Karpas-422 (cell line): ENCODE data around the gene SERPINA7. TPM values are rescaled to one million over a fixed set of nuclear protein-coding genes. Genes with fewer than 3 reads are reported as not detected.
"Not testable (repeated sequence)": the region's sequence is repeated elsewhere in the genome, so short reads cannot be mapped to it uniquely, and the experiment has no call there.

Experiments used
- DNase-seq: peaks from one replicate; pipeline ENCODE4 v3.0.0-alpha.2; 2015
- H2AFZ ChIP-seq: fragments of 200-600 bp; sonication (generic); 2 replicates; pipeline ENCODE4 v1.6.1; 2014; ENCODE audit warnings: antibody characterized with exemption, low read length, mixed read lengths
- H3K27ac ChIP-seq: fragments of 200-600 bp; sonication (generic); 2 replicates; pipeline ENCODE4 v1.5.1; 2014; ENCODE audit warnings: mild to moderate bottlenecking, low read length, moderate library complexity
- H3K27me3 ChIP-seq: fragments of 200-600 bp; sonication (generic); 2 replicates; pipeline ENCODE4 v1.6.1; 2014; ENCODE audit warnings: low read length, mixed read lengths
- H3K36me3 ChIP-seq: fragments of 200-600 bp; sonication (generic); 2 replicates; pipeline ENCODE4 v1.6.1; 2014; ENCODE audit warnings: low read length, mixed read lengths; ENCODE audit not compliant: insufficient read depth
- H3K4me1 ChIP-seq: fragments of 200-600 bp; sonication (generic); 2 replicates; pipeline ENCODE4 v1.6.1; 2014; ENCODE audit warnings: mild to moderate bottlenecking, low read length, mixed read lengths
- H3K4me2 ChIP-seq: fragments of 200-600 bp; sonication (generic); 2 replicates; pipeline ENCODE4 v1.6.1; 2014; ENCODE audit warnings: low read length, low read depth, mild to moderate bottlenecking; ENCODE audit not compliant: poor library complexity, severe bottlenecking
- H3K4me3 ChIP-seq: fragments of 200-600 bp; sonication (generic); 2 replicates; pipeline ENCODE4 v1.5.1; 2014; ENCODE audit warnings: mild to moderate bottlenecking, antibody characterized with exemption, low read length, mixed read lengths
- H3K79me2 ChIP-seq: fragments of 200-600 bp; sonication (generic); 2 replicates; pipeline ENCODE4 v1.6.1; 2014; ENCODE audit warnings: mild to moderate bottlenecking, low read length, mixed read lengths
- H3K9ac ChIP-seq: fragments of 200-600 bp; sonication (generic); 2 replicates; pipeline ENCODE4 v1.6.0; 2014; ENCODE audit warnings: low read length
- H3K9me2 ChIP-seq: fragments of 200-600 bp; sonication (generic), shearing (Covaris generic); replicated peaks from 2 replicates; pipeline ENCODE4 v1.6.0; 2014; ENCODE audit warnings: mild to moderate bottlenecking, low read length, moderate library complexity; ENCODE audit not compliant: insufficient read depth
- H3K9me3 ChIP-seq: fragments of 300-700, 200-600 bp; sonication (generic); 2 replicates; pipeline ENCODE4 v1.6.1; 2014; ENCODE audit warnings: low read length, mixed read lengths
- H4K20me1 ChIP-seq: fragments of 200-600 bp; sonication (generic); 2 replicates; pipeline ENCODE4 v1.6.1; 2014; ENCODE audit warnings: mild to moderate bottlenecking, antibody characterized with exemption, low read length, low read depth; ENCODE audit not compliant: insufficient read depth
- total RNA-seq: library from RNA; depleted of rRNA; stranded (reverse); fragments of >200 nt; shearing (Covaris generic); gene quantifications from 2 replicates; pipeline ENCODE4 v1.2.3, GENCODE V29; 2014; ENCODE audit warnings: low replicate concordance

The SERPINA7 gene
- total RNA-seq, 1 experiment from 2014 or later: not detected

DNA sequence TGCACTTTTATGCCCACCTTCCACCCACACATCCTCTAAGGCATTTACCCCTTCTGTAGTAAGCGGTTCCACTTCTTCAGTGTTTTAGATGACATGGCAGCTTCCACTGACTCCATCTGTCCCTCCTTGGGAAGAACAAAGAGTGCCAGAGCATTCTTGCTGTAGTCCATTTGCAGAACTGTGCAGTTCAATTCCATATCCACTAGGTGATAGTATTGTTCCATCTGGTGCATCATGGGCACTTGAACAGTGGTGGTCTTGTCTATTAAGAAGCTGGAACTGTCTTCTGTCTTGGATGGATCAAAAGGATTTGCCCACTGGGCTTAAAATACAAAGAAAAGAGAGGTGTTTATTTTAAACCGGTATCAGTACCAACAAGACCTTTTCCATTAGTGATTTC lies 3.5 kb downstream of the SERPINA7 start:
- Histone ChIP-seq H3K4me1 (no peaks in the 10 kb centered on the region), H3K36me3 (no peaks in the 10 kb centered on the region), H3K9ac (no peak overlapping the region), H3K4me3 (no peak overlapping the region), H2AFZ (no peak overlapping the region), H3K4me2 (no peak overlapping the region), H3K27me3 (no peaks in the 10 kb centered on the region), H3K27ac (no peak overlapping the region), H3K9me2 (no peaks in the 10 kb centered on the region), H3K79me2 (no peaks in the 10 kb centered on the region), H3K9me3 (no peaks in the 10 kb centered on the region), H4K20me1 (no peaks in the 10 kb centered on the region)
- peak; percentile 50 for DNase-seq

DNA sequence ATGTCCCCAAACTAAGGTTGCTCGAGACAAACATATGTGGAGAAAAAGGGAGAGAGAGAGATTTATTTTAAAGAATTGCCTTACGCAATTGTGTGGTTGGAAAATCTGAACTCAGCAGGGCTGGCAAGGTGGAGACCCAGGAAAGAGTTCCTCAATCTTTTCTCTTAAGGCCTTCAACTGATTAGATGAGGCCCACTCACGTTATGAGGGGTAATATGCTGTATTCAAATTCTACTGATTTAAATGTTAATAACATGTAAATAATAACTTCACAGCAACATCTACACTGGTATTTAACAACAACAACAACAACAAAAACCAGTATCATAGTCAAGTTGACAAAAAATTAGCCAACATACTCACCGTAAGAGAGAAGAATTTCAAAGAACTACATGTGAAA lies 14.6 kb downstream of the SERPINA7 start:
- Histone ChIP-seq H3K36me3 (no peaks in the 10 kb centered on the region), H2AFZ (no peak overlapping the region), H3K27me3 (no peaks in the 10 kb centered on the region), H4K20me1 (no peaks in the 10 kb centered on the region), H3K9me3 (no peaks in the 10 kb centered on the region), H3K4me3 (no peak overlapping the region), H3K9ac (no peak overlapping the region), H3K4me1 (no peaks in the 10 kb centered on the region), H3K9me2 (no peaks in the 10 kb centered on the region), H3K27ac (no peak overlapping the region), H3K4me2 (no peak overlapping the region), H3K79me2 (no peaks in the 10 kb centered on the region)
- no peak for DNase-seq

DNA sequence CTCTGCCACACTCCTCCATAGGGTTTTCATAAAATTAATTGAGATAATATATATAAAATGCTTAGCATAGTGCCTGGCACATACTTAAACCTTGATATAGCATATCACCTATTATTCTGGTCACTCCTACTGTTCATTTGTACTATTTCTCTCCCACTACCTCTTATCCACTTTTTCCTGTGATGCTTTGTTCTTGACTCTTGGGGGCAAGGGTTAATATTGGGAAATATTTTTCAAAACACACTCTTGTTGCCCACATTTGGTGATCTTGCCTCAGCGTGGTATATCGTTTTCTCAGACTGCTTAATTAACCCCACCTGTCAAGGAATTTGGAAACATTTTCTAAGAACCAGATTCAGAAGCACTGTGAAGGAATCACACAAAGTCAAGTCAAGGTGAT lies 16.3 kb downstream of the SERPINA7 start:
- Histone ChIP-seq H3K4me1 (no peaks in the 10 kb centered on the region), H3K36me3 (no peaks in the 10 kb centered on the region), H2AFZ (no peak overlapping the region), H3K9ac (no peak overlapping the region), H3K27me3 (no peaks in the 10 kb centered on the region), H3K27ac (no peak overlapping the region), H3K9me3 (no peaks in the 10 kb centered on the region), H4K20me1 (no peaks in the 10 kb centered on the region), H3K4me3 (no peak overlapping the region), H3K4me2 (no peak overlapping the region), H3K9me2 (no peaks in the 10 kb centered on the region), H3K79me2 (no peaks in the 10 kb centered on the region)
- no peak for DNase-seq

DNA sequence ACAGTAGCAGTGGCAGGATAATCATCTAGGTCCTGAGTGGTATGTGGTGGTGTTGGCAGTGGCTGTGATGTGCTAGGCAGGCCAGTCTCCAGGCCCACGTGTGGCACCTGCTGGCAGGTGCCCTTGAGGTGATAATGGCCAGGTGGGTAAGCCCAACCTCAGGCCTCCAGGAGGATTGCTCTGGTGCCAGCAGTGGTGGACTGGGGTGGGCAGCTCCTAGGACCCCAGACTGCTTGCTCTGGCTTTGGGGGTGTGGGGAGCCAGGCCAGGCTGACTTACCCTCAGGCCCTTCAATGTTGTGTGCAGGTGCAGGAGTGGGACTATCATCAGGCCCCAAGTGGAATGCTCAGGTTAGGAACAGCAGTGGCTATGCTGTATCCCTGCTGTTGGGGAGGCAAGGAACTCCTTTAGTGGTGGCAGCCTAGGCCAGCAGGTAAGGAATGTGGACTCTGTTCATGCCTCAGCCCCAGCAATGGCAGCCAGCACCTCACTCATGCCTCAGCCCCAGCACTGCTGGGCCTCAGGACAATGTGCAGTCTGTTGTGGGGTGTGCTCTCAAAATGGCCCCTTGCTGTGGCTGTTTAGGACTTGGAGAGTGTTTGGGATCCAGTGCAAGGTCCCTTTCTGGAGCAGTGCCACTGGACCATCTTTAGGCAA lies 24.3 kb downstream of the SERPINA7 start:
- H3K4me1 ChIP-seq: no peaks in the 10 kb centered on the region
- no peaks in the 10 kb centered on the region for H4K20me1 ChIP-seq
- H3K9ac ChIP-seq: no peak overlapping the region
- H3K9me3 ChIP-seq: peaks cover 3% of the 10 kb centered on the region; the same call in 1 of the 2 replicates
- no peaks in the 10 kb centered on the region for H3K27me3 ChIP-seq
- H3K4me3 ChIP-seq: no peak overlapping the region
- H3K4me2 ChIP-seq: no peak overlapping the region
- no peak overlapping the region for H3K27ac ChIP-seq
- H3K79me2 ChIP-seq: no peaks in the 10 kb centered on the region
- no peaks in the 10 kb centered on the region for H3K36me3 ChIP-seq
- H3K9me2 ChIP-seq: no peaks in the 10 kb centered on the region
- no peak for DNase-seq
- no peak overlapping the region for H2AFZ ChIP-seq

DNA sequence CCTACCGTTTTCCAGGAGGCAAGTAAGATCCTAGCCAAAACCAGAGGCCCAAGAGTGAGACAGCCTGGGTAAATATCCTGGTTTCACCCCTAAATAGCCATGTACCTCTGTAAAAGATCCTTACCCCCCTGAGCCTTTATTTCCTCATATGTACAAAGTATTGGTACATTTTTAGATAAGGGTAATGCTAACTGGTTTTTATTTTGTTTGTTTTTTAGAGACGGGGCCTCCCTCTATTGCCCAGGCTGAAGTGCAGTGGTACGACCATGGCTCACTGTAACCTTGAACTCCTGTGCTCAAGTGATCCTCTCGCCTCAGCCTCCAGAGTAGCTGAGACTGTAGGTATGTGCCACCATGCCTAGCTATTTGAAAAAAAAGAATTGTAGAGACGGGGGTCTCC lies 29.4 kb downstream of the SERPINA7 start:
- Histone ChIP-seq H3K27ac (no peak overlapping the region), H3K27me3 (no peaks in the 10 kb centered on the region), H4K20me1 (no peaks in the 10 kb centered on the region), H3K9me2 (no peaks in the 10 kb centered on the region), H3K4me3 (no peak overlapping the region), H3K9ac (no peak overlapping the region), H3K4me1 (no peaks in the 10 kb centered on the region), H3K9me3 (peaks cover 3% of the 10 kb centered on the region; the same call in 1 of the 2 replicates), H3K36me3 (no peaks in the 10 kb centered on the region), H3K79me2 (no peaks in the 10 kb centered on the region), H2AFZ (no peak overlapping the region), H3K4me2 (no peak overlapping the region)
- no peak for DNase-seq

DNA sequence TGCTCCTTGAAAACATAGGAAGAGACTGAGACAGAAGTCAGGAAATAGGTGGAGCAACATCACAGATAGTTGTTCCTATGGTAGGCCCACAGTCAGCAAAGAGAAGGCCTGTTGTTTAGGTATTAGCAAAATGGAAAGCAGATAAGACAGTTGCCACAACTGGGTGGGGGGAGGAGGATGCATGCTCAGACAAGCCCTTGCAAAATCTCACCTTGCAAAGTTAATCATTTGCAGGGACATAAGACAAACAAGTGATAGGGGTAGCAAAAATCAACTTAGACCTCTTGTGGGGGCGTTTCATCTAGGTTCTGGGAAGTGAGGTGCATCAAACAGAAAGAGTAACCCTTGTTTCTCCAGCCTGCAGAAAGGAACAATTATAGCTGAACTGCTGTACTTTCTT lies 30.7 kb downstream of the SERPINA7 start:
- H3K27ac ChIP-seq: no peak overlapping the region
- H3K9ac ChIP-seq: no peak overlapping the region
- no peaks in the 10 kb centered on the region for H3K79me2 ChIP-seq
- H3K9me2 ChIP-seq: no peaks in the 10 kb centered on the region
- H3K36me3 ChIP-seq: no peaks in the 10 kb centered on the region
- no peaks in the 10 kb centered on the region for H4K20me1 ChIP-seq
- no peaks in the 10 kb centered on the region for H3K27me3 ChIP-seq
- no peaks in the 10 kb centered on the region for H3K4me1 ChIP-seq
- H2AFZ ChIP-seq: no peak overlapping the region
- H3K4me3 ChIP-seq: no peak overlapping the region
- H3K9me3 ChIP-seq: peaks cover 2% of the 10 kb centered on the region; the same call in 1 of the 2 replicates
- H3K4me2 ChIP-seq: no peak overlapping the region
- DNase-seq: no peak

DNA sequence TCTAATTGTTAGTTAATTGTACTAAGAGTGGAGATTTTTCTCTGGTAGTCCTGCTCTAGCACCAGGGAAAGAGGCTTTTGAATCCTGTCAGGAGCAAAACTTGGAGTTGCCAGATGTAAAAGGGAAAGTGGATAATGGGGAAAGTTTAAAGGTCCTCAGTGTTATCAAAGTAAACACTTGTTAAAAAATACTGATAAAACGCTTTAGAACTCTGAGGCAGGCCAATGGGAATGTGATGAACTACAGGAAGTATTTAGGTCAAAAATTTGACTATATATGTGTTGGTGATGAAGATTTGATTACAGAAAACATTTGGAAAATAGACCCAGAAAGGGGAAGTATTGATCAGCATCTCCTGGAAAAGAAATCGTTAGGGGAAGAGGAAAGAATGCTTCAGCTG lies 32.8 kb downstream of the SERPINA7 start:
- Histone ChIP-seq H3K36me3 (no peaks in the 10 kb centered on the region), H3K4me3 (no peak overlapping the region), H3K79me2 (no peaks in the 10 kb centered on the region), H3K9me3 (no peaks in the 10 kb centered on the region), H2AFZ (no peak overlapping the region), H3K4me1 (no peaks in the 10 kb centered on the region), H4K20me1 (no peaks in the 10 kb centered on the region), H3K4me2 (no peak overlapping the region), H3K27ac (no peak overlapping the region), H3K27me3 (no peaks in the 10 kb centered on the region), H3K9me2 (no peaks in the 10 kb centered on the region), H3K9ac (no peak overlapping the region)
- DNase-seq: no peak

DNA sequence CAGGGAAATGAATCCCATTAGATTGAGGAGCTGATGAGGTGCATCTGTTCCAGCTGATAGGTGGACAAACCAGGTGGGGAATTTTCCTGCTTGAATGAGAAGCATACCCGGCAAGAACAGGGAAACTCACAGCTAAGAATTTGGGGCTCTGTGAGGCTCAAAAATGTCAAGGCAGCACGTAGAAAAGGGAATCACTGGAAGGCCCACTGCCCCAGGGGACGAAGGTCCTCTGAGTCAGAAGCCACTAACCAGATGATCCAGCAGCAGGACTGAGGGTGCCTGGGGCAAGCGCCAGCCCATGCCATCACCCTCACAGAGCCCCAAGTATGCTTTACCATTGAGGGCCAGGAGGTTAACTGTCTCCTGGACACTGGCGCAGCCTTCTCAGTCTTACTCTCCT lies 37.9 kb downstream of the SERPINA7 start:
- H3K79me2 ChIP-seq, H3K36me3 ChIP-seq, H3K9me2 ChIP-seq, H2AFZ ChIP-seq, H3K9ac ChIP-seq, H3K9me3 ChIP-seq, H3K4me3 ChIP-seq, H3K27ac ChIP-seq, H4K20me1 ChIP-seq, DNase-seq, H3K4me1 ChIP-seq, H3K4me2 ChIP-seq, H3K27me3 ChIP-seq: not testable (repeated sequence)

DNA sequence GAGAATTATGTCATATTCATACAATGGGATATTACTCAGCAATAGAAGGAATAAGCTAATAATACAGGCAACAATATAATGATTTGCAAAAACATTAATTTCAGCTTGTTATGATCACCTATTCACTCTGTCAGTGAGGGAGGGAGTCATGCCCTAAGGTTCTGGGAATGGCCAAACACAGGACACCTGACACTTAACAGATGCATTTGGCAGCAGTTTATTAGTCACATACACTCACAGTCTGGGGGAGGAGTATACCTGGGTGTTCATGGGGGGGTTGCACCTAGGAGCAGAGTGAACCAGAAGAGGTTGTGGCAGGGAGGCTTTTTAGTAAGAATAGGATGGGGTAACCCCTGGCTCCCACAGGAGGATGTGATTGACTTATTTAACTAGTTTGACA lies 38.3 kb downstream of the SERPINA7 start:
- no peaks in the 10 kb centered on the region for H3K9me3 ChIP-seq
- no peak overlapping the region for H3K9ac ChIP-seq
- H3K9me2 ChIP-seq: no peaks in the 10 kb centered on the region
- H3K36me3 ChIP-seq: no peaks in the 10 kb centered on the region
- no peak overlapping the region for H3K4me2 ChIP-seq
- no peak overlapping the region for H3K4me3 ChIP-seq
- no peaks in the 10 kb centered on the region for H3K79me2 ChIP-seq
- DNase-seq: no peak
- no peak overlapping the region for H2AFZ ChIP-seq
- no peaks in the 10 kb centered on the region for H3K27me3 ChIP-seq
- no peaks in the 10 kb centered on the region for H3K4me1 ChIP-seq
- H3K27ac ChIP-seq: no peak overlapping the region
- no peaks in the 10 kb centered on the region for H4K20me1 ChIP-seq
